Astrocyte of the spinal cord (primary cell): ENCODE results near the gene SCMH1.

ENCODE experiments used
- DNase-seq: peaks from one replicate; pipeline ENCODE4 v3.0.0; 2011; ENCODE audit warnings: low read depth, low spot score
- H3K4me3 ChIP-seq: 2 replicates; pipeline ENCODE4 v1.5.1; 2011; ENCODE audit warnings: low read depth, mild to moderate bottlenecking, low read length, moderate library complexity
- in situ Hi-C: cut with HindIII; loops from 2 replicates; pipeline ENCODE4 v1.10.0; 2017; ENCODE audit warnings: low sequenced_read_pairs
- TF ChIP-seq, protein P1 (sequence below): IDR thresholded peaks from 2 replicates; pipeline ENCODE4 v1.5.1; 2012; ENCODE audit warnings: low read depth, mild to moderate bottlenecking, low read length, inconsistent platforms

SCMH1 gene

DNA sequence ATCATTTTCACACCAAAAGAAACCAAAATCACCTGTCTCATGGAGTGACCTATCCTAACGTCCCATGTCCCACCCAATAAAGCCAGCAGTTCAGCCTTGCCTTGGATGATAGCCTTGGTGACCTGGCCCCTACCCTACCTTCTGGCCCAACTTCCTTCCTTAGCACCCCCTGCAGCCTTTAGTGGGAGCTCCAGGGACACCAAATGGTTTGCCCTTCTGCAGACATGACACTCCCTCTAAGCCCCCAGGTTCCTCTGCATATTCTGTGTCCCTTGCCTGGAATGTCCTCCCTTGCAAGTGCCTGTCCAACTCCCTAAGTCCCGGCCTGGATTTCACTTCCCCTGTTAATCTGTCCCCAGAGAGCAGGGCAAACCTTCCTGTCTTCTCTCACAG is 222.8 kb downstream of the SCMH1 start:
- in situ Hi-C loops = no loop called here
- no peak for DNase-seq
- TF ChIP-seq, protein P1, sequence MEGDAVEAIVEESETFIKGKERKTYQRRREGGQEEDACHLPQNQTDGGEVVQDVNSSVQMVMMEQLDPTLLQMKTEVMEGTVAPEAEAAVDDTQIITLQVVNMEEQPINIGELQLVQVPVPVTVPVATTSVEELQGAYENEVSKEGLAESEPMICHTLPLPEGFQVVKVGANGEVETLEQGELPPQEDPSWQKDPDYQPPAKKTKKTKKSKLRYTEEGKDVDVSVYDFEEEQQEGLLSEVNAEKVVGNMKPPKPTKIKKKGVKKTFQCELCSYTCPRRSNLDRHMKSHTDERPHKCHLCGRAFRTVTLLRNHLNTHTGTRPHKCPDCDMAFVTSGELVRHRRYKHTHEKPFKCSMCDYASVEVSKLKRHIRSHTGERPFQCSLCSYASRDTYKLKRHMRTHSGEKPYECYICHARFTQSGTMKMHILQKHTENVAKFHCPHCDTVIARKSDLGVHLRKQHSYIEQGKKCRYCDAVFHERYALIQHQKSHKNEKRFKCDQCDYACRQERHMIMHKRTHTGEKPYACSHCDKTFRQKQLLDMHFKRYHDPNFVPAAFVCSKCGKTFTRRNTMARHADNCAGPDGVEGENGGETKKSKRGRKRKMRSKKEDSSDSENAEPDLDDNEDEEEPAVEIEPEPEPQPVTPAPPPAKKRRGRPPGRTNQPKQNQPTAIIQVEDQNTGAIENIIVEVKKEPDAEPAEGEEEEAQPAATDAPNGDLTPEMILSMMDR = no peak
- H3K4me3 ChIP-seq = no peak overlapping the region

DNA sequence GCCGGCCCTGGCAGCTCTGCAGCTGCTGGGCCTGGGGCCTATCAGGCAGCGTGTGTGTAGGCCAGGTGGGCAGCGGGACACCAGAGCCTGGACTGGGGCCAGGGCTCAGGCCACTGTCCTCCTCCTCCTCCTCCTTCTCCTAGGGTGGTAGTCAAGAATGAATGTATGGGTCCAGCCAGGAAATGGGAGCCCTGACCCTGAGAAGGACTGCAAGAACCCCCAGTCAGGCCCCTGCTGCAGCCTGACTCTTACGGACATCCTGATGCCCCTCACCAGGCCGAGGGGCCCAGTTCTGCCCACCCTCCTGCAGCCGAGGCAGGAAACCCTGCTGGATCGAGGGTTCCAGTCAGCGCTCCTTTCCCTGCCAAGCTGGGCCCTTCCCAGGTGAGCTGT is 224.1 kb downstream of the SCMH1 start:
- in situ Hi-C loops = no loop called here
- no peak for DNase-seq
- H3K4me3 ChIP-seq = no peak overlapping the region
- TF ChIP-seq, protein P1 = no peak

DNA sequence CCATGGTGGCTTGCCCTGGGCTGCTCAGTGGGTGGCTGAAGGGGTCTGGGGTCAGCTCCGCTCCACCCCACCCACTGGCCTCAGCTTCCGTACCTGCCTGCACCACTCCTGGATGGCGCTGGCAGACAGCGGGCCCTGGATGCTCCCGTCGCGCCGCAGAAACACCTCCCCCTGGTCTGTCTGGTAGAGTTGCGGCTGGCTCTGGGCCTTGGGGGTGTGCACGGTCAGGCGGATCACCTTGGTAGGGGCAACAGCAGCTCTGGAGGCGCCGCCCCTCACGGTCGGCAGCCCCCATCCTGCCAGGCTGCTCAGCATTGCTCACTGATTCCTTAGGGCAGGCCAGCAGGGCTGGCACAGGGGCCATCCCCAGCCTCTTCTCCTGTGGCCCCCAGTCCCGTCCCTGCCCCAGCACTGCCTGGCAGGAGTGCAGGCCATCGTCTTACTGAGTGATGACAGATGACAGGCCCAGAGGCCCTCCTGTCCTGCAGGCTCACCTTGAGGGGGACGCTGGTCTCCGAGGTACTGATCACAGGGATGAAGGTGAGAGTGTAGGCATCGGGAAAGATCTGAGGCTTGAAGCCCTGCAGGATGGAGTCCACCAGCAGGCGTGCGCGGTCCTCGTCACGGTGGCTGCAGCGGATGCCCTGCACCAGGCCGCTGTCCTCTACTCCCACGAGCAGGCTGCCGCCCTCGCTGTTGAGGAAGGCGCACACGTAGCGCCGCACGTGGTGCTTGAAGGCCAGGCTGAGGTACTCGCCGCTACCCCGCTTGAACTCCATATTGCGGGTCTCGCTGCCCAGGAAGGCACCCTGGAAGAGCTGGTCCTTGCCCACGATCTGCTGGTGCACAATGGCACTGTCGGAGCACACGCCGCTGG is 224.7 kb downstream of the SCMH1 start:
- no peak overlapping the region for H3K4me3 ChIP-seq
- TF ChIP-seq, protein P1 = no peak
- in situ Hi-C loops = no loop called here
- DNase-seq = no peak

DNA sequence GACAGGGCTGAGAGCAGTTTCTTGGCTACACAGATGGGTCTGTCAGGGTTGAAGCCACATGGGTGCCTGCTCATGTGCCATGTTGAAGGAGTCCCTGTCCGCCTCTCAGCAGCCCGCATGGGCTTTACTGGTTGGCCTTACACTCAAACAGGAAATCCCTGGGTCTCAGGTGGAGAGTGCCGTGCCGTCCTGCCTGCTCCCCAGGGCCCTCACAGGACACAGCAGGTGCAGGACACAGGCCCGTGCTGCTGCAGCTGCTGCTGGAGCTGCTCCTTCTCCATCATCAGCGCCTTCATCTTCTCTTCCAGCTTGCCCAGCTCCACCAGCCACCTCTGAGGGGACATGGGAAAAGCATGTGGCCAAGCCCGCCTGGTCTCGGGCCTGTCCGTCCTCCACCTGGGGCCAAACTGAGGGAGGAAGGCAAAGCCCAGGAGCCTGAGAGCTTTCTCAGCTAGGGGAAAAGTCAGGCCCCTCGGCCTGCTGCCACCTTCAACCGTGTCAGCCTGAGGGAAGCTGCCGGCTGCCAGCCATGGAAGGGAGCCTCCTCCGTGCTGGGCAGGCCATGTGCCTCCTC is 226.1 kb downstream of the SCMH1 start:
- no peak overlapping the region for H3K4me3 ChIP-seq
- no peak for DNase-seq
- in situ Hi-C loops = no loop called here
- TF ChIP-seq, protein P1 = no peak

DNA sequence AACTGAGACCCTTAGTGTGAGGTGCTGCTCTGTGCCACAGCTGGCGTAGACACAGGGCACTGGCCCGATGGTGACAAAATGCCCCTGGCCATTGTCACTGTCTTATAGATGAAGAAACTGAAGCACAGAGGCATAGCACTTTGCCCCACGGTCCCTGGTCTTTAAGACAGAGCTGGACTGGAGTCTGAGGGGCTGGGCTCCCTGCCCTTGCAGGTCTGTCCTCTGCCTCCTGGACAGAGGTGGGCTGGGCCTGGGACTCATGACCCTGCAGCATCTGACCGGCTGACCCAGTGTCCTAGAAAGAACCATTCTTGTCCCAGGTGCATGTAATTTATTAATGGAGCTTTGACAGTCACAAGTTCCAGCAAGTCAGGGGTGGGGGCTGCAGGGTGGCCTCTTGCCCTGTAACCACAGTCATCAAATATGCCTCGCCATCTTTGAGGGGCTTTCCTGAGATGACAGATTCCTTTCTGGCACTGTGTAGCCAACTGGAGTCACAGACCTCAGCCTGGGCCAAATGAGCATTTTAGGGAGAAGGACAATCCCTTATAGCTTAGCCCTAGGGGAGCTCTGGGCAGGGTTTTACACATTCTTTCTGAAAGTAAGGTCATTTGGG is 226.7 kb downstream of the SCMH1 start:
- in situ Hi-C loops = no loop called here
- no peak overlapping the region for H3K4me3 ChIP-seq
- TF ChIP-seq, protein P1 = no peak
- no peak for DNase-seq

DNA sequence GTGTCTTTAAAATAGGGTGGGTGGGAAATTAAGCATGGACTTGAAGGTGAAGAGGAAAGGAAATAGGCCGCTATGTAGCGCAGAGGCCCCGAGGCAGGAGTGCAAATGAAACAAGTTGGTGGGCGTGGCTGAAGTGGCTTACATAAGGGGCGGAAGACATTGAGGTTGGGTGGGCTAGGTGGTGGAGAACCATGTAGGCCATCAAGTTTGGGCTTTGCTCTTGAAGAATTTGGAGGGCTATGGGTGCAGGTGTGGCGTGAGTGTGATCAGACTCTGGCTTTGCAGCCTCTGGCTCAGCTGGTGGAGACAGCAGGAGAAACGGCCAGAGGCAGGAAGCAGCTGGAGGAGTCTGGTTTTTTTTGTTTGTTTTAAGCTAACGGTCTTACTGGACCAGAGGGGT is 227.2 kb downstream of the SCMH1 start:
- H3K4me3 ChIP-seq = no peak overlapping the region
- DNase-seq = no peak
- in situ Hi-C loops = no loop called here
- TF ChIP-seq, protein P1 = no peak
